ENCODE results near the gene OR6S1. TPM values are rescaled to one million over a fixed set of nuclear protein-coding genes. Genes with fewer than 3 reads are reported as not detected.

The OR6S1 gene
- total RNA-seq, 1 experiment from 2014 or later: not detected

GRCh38 chr14:20603813-20604690 is 37.4 kb downstream of the OR6S1 start:
- no TSS peak for BruUV-seq (replicated peaks)
- no peaks in the 10 kb centered on the region for H3K27me3 ChIP-seq (ENCODE audit: low read length)
- no peak for DNase-seq
- no peaks in the 10 kb centered on the region for H3K79me2 ChIP-seq (ENCODE audit: low read length)
- TF ChIP-seq CTCF (conservative IDR thresholded peaks at IDR 0.05; ENCODE audit: low read depth, low read length) (no peak), EZH2phosphoT487 (IDR thresholded peaks at IDR 0.05; ENCODE audit: borderline replicate concordance, low read length) (no peak), EZH2 (IDR thresholded peaks at IDR 0.05; ENCODE audit: low read length, unreplicated experiment) (no peak)
- ATAC-seq: no peak
- intact Hi-C loops (cut with micrococcal nuclease): no loop called here
- no peaks in the 10 kb centered on the region for H3K36me3 ChIP-seq (ENCODE audit: low read depth, low read length)
- no peak overlapping the region for H3K4me2 ChIP-seq (ENCODE audit: low read length)
- ChIA-PET CTCF (no interaction called here), POLR2A (ENCODE audit: unreplicated experiment) (no interaction called here)
- no peaks in the 10 kb centered on the region for H3K9me2 ChIP-seq (replicated peaks; ENCODE audit: low read length)
- no peak overlapping the region for H3K4me3 ChIP-seq (ENCODE audit: low read length)
- no peaks in the 10 kb centered on the region for H3F3A ChIP-seq (ENCODE audit: low read length, unreplicated experiment)
- no peak overlapping the region for H3K9ac ChIP-seq (ENCODE audit: low read length)
- no peak overlapping the region for H3K27ac ChIP-seq (ENCODE audit: low read length)
- H3K4me1 ChIP-seq (ENCODE audit: insufficient read depth, low read length): peaks cover 12% of the 10 kb centered on the region; the same call in 1 of the 2 replicates
- no peak overlapping the region for H2AFZ ChIP-seq (ENCODE audit: low read length)
- H4K20me1 ChIP-seq (ENCODE audit: low read length): no peaks in the 10 kb centered on the region
- no peaks in the 10 kb centered on the region for H3K9me3 ChIP-seq (ENCODE audit: low read length)

DNA sequence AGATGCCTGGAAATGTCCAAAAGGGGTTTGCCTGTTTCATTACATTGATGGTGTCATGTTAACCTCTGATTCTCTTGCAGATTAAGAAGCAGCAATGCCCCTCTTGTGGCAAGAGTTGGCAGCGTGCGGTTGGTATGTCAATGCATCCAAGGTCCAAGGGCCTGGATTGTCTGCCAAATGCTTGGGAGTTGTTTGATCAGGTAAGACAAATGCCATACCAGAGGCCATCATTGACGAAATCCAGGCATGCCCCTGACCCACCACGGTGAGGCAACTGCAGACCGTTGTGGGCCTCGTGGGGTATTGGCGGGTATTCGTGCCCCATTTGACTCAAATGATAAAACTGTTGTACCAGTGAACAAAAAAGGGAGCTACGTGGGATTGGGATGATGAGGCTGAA is 38.9 kb downstream of the OR6S1 start:
- Histone ChIP-seq H3K4me3 (ENCODE audit: low read length) (no peak overlapping the region), H4K20me1 (ENCODE audit: low read length) (no peaks in the 10 kb centered on the region), H3K36me3 (ENCODE audit: low read depth, low read length) (no peaks in the 10 kb centered on the region), H2AFZ (ENCODE audit: low read length) (no peak overlapping the region), H3K27ac (ENCODE audit: low read length) (no peak overlapping the region), H3K9ac (ENCODE audit: low read length) (no peak overlapping the region), H3K79me2 (ENCODE audit: low read length) (no peaks in the 10 kb centered on the region), H3K4me1 (ENCODE audit: insufficient read depth, low read length) (peaks cover 7% of the 10 kb centered on the region; the same call in 1 of the 2 replicates), H3K4me2 (ENCODE audit: low read length) (no peak overlapping the region), H3K27me3 (ENCODE audit: low read length) (no peaks in the 10 kb centered on the region), H3F3A (ENCODE audit: low read length, unreplicated experiment) (no peaks in the 10 kb centered on the region), H3K9me2 (replicated peaks; ENCODE audit: low read length) (no peaks in the 10 kb centered on the region), H3K9me3 (ENCODE audit: low read length) (no peaks in the 10 kb centered on the region)
- ChIA-PET CTCF (no interaction called here), POLR2A (ENCODE audit: unreplicated experiment) (no interaction called here)
- intact Hi-C loops (cut with micrococcal nuclease): no loop called here
- DNase-seq: no peak
- TF ChIP-seq EZH2 (IDR thresholded peaks at IDR 0.05; ENCODE audit: low read length, unreplicated experiment) (no peak), EZH2phosphoT487 (IDR thresholded peaks at IDR 0.05; ENCODE audit: borderline replicate concordance, low read length) (no peak), CTCF (conservative IDR thresholded peaks at IDR 0.05; ENCODE audit: low read depth, low read length) (no peak)
- ATAC-seq: no peak
- no TSS peak for BruUV-seq (replicated peaks)

DNA sequence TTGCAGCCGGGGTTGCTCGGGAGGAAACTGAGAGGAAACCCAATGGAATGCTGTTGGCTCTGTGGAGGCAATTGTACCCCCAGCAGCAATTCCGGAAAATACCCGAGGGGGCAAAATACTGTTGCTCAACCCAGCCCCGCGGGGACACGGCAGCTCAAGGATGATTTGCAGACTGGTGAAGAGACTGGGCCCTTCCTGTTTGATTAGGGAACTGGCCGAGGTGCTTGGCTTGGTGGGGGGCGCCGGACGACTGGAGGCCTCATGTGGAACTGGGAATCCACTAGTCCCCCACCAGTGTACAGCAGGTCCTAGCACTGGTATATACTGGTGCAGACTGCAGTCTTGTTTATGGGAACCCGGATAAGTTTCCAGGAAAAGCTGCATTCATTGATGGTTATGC is 40.0 kb downstream of the OR6S1 start:
- no peaks in the 10 kb centered on the region for H3K27me3 ChIP-seq (ENCODE audit: low read length)
- DNase-seq (no peak), ATAC-seq (no peak)
- no peak overlapping the region for H2AFZ ChIP-seq (ENCODE audit: low read length)
- no peak overlapping the region for H3K27ac ChIP-seq (ENCODE audit: low read length)
- H3K4me2 ChIP-seq (ENCODE audit: low read length): no peak overlapping the region
- no peak overlapping the region for H3K4me3 ChIP-seq (ENCODE audit: low read length)
- no peak for TF ChIP-seq EZH2 (IDR thresholded peaks at IDR 0.05; ENCODE audit: low read length, unreplicated experiment)
- no peak for TF ChIP-seq EZH2phosphoT487 (IDR thresholded peaks at IDR 0.05; ENCODE audit: borderline replicate concordance, low read length)
- TF ChIP-seq CTCF (conservative IDR thresholded peaks at IDR 0.05; ENCODE audit: low read depth, low read length): no peak
- H3K36me3 ChIP-seq (ENCODE audit: low read depth, low read length): no peaks in the 10 kb centered on the region
- no peaks in the 10 kb centered on the region for H4K20me1 ChIP-seq (ENCODE audit: low read length)
- H3K79me2 ChIP-seq (ENCODE audit: low read length): no peaks in the 10 kb centered on the region
- no TSS peak for BruUV-seq (replicated peaks)
- no peaks in the 10 kb centered on the region for H3K9me3 ChIP-seq (ENCODE audit: low read length)
- 0 out of 2 replicates have a peak, but pooled peaks cover 2% of the 10 kb centered on the region for H3K4me1 ChIP-seq (ENCODE audit: insufficient read depth, low read length)
- intact Hi-C loops (cut with micrococcal nuclease): no loop called here
- ChIA-PET CTCF (no interaction called here), POLR2A (ENCODE audit: unreplicated experiment) (no interaction called here)
- H3F3A ChIP-seq (ENCODE audit: low read length, unreplicated experiment): no peaks in the 10 kb centered on the region
- H3K9ac ChIP-seq (ENCODE audit: low read length): no peak overlapping the region
- no peaks in the 10 kb centered on the region for H3K9me2 ChIP-seq (replicated peaks; ENCODE audit: low read length)
